Keratinocyte (primary cell): ENCODE measurements around the gene TMEM40. TPM values are rescaled to one million over a fixed set of nuclear protein-coding genes. Genes with fewer than 3 reads are reported as not detected.

Source experiments
- DNase-seq: peaks from one replicate; pipeline ENCODE4 v3.0.0-alpha.2; 2011; ENCODE audit warnings: low read depth, missing footprints, low spot score
- FAIRE-seq: peaks from 2 replicates; lab custom pipeline; 2011; peaks lifted over from hg19 to GRCh38; lab: Jason Lieb, UNC
- H2AFZ ChIP-seq: 2 replicates; pipeline ENCODE4 v1.6.0; 2012; ENCODE audit warnings: low read length, control low read depth, inconsistent platforms; ENCODE audit not compliant: control insufficient read depth
- H3K27ac ChIP-seq: 2 replicates; pipeline ENCODE4 v1.5.1; 2011; ENCODE audit warnings: low read length; ENCODE audit not compliant: control insufficient read depth, insufficient read depth
- H3K27me3 ChIP-seq: 3 replicates; pipeline ENCODE4 v1.6.0; 2011; ENCODE audit warnings: low read length; ENCODE audit not compliant: control insufficient read depth, insufficient read depth; ENCODE audit errors: extremely low read depth
- H3K36me3 ChIP-seq, 2 experiments: 2 replicates in 1 of 2; 3 replicates in 1 of 2; pipeline ENCODE4 v1.5.1; 2011; ENCODE audit warnings: low read length in 2 of 2, mild to moderate bottlenecking in 1 of 2; ENCODE audit not compliant: control insufficient read depth in 2 of 2, insufficient read depth in 2 of 2; ENCODE audit errors: extremely low read depth in 1 of 2
- H3K4me1 ChIP-seq: 3 replicates; pipeline ENCODE4 v1.5.1; 2011; ENCODE audit warnings: low read length; ENCODE audit not compliant: control insufficient read depth, insufficient read depth; ENCODE audit errors: extremely low read depth
- H3K4me2 ChIP-seq: 3 replicates; pipeline ENCODE4 v1.6.0; 2011; ENCODE audit warnings: low read depth, low read length; ENCODE audit not compliant: control insufficient read depth, insufficient read depth; ENCODE audit errors: extremely low read depth
- H3K4me3 ChIP-seq, 3 experiments: fragments of 200-600 bp in 1 of 3; sonication (generic) in 1 of 3; 2 replicates in 2 of 3; 3 replicates in 1 of 3; pipeline ENCODE4 v1.5.1; 2011 to 2016; ENCODE audit warnings: low read length in 3 of 3, mild to moderate bottlenecking in 3 of 3, control low read depth in 2 of 3, inconsistent platforms in 1 of 3, low read depth in 1 of 3, mixed read lengths in 1 of 3, mixed run types in 1 of 3, moderate library complexity in 1 of 3; ENCODE audit not compliant: control insufficient read depth in 2 of 3, insufficient read depth in 2 of 3; ENCODE audit errors: extremely low read depth in 1 of 3
- H3K79me2 ChIP-seq: 2 replicates; pipeline ENCODE4 v1.6.0; 2012; ENCODE audit warnings: low read length; ENCODE audit not compliant: control insufficient read depth, insufficient read depth
- H3K9ac ChIP-seq: 3 replicates; pipeline ENCODE4 v1.6.0; 2011; ENCODE audit warnings: low read length; ENCODE audit not compliant: control insufficient read depth, insufficient read depth; ENCODE audit errors: extremely low read depth
- H3K9me1 ChIP-seq: 3 replicates; pipeline ENCODE4 v1.6.0; 2011; ENCODE audit warnings: low read length; ENCODE audit not compliant: control insufficient read depth, insufficient read depth; ENCODE audit errors: extremely low read depth
- H3K9me3 ChIP-seq: 2 replicates; pipeline ENCODE4 v1.5.1; 2012; ENCODE audit warnings: low read depth, low read length; ENCODE audit not compliant: control insufficient read depth
- H4K20me1 ChIP-seq: 3 replicates; pipeline ENCODE4 v1.6.0; 2011; ENCODE audit warnings: low read length; ENCODE audit not compliant: control insufficient read depth, insufficient read depth; ENCODE audit errors: extremely low read depth
- CTCF ChIP-seq, 3 experiments: IDR thresholded peaks in 1 of 3; conservative IDR thresholded peaks in 1 of 3; optimal IDR thresholded peaks in 1 of 3; 2 replicates in 2 of 3; 3 replicates in 1 of 3; pipeline versions ENCODE3 to v1.5.1; 2011; ENCODE audit warnings: low read length in 3 of 3, mild to moderate bottlenecking in 3 of 3, moderate library complexity in 2 of 3, control low read depth in 1 of 3, inconsistent platforms in 1 of 3; ENCODE audit not compliant: insufficient read depth in 2 of 3; ENCODE audit errors: extremely low read depth in 1 of 3
- EZH2 ChIP-seq: IDR thresholded peaks from one replicate; pipeline ENCODE4 v1.6.1; 2012; ENCODE audit warnings: inconsistent platforms, mild to moderate bottlenecking, low read length, moderate library complexity
- dilution Hi-C: fragments of 300-500 bp; cut with MboI; formaldehyde crosslinking; loops from one replicate; pipeline ENCODE4 v1.7.0; 2020; ENCODE audit warnings: low sequenced_read_pairs; ENCODE audit not compliant: extremely low pct_ligation_motif_present
- polyA plus RNA-seq, 5 experiments: library from polyadenylated mRNA; depleted of rRNA in 3 of 5; stranded (reverse) in 3 of 5; stranded (forward) in 1 of 5; unstranded in 1 of 5; fragments of >200 nt; gene quantifications; 1 replicate in 1 of 5; 2 replicates in 3 of 5; 3 replicates in 1 of 5; pipeline versions ENCODE4 v1.2.1 to v1.2.3, GENCODE V29; 2011 to 2012; ENCODE audit warnings: missing spikeins in 2 of 5, low read depth in 1 of 5, low replicate concordance in 1 of 5

Gene TMEM40
- polyA plus RNA-seq, 1 donor (not counting 4 experiments of a cell fraction or from before 2014, with no cell fraction given): 311 TPM

GRCh38 chr3:12722226-12722625, 36.8 kb downstream of the TMEM40 start:
- dilution Hi-C loops: no loop called here
- H3K79me2 ChIP-seq: no peaks in the 10 kb centered on the region
- no peaks in the 10 kb centered on the region for H4K20me1 ChIP-seq
- H3K4me2 ChIP-seq: no peak overlapping the region
- no peaks in the 10 kb centered on the region for H3K9me3 ChIP-seq
- H3K27me3 ChIP-seq: no peaks in the 10 kb centered on the region
- no peaks in the 10 kb centered on the region for H3K36me3 ChIP-seq
- H3K9me1 ChIP-seq: no peaks in the 10 kb centered on the region
- no peak overlapping the region for H3K27ac ChIP-seq
- TF ChIP-seq EZH2 (no peak), CTCF (optimal IDR thresholded peaks at IDR 0.05 in 1 of 3, IDR thresholded peaks at IDR 0.05 in 1 of 3, conservative IDR thresholded peaks at IDR 0.05 in 1 of 3; ENCODE audit: extremely low read depth in 1 of 3, insufficient read depth in 2 of 3, low read length in 3 of 3) (no peak)
- FAIRE-seq: no peak
- no peak overlapping the region for H2AFZ ChIP-seq
- peaks cover 4% of the 10 kb centered on the region for H3K4me1 ChIP-seq
- no peak overlapping the region for H3K4me3 ChIP-seq
- no peak for DNase-seq
- H3K9ac ChIP-seq: no peak overlapping the region

GRCh38 chr3:12719984-12720898, 38.8 kb downstream of the TMEM40 start:
- DNase-seq (no peak), FAIRE-seq (peak; percentile 75)
- Histone ChIP-seq H3K27ac (no peak overlapping the region), H3K4me1 (peaks cover 4% of the 10 kb centered on the region), H4K20me1 (no peaks in the 10 kb centered on the region), H3K4me2 (peak overlapping the region; percentile 50), H2AFZ (peak overlapping the region; percentile 46), H3K79me2 (no peaks in the 10 kb centered on the region), H3K27me3 (no peaks in the 10 kb centered on the region), H3K36me3 (no peaks in the 10 kb centered on the region), H3K9me1 (no peaks in the 10 kb centered on the region), H3K9me3 (no peaks in the 10 kb centered on the region), H3K4me3 (no peak overlapping the region), H3K9ac (no peak overlapping the region)
- TF ChIP-seq EZH2: no peak
- peak; percentile 84 to 96 (median 90) for TF ChIP-seq CTCF (optimal IDR thresholded peaks at IDR 0.05 in 1 of 3, IDR thresholded peaks at IDR 0.05 in 1 of 3, conservative IDR thresholded peaks at IDR 0.05 in 1 of 3; ENCODE audit: extremely low read depth in 1 of 3, insufficient read depth in 2 of 3, low read length in 3 of 3)
- dilution Hi-C loops: no loop called here
